GM19372 (cell line): ENCODE results near the gene ZDHHC14.

Experiments
- ATAC-seq: cut with Tn5 transposase; IDR thresholded peaks from one replicate; pipeline ENCODE4 v1.9.1; 2021; ENCODE audit warnings: mild to moderate bottlenecking, low read depth, moderate library complexity; ENCODE audit not compliant: unreplicated experiment

ZDHHC14 gene

DNA sequence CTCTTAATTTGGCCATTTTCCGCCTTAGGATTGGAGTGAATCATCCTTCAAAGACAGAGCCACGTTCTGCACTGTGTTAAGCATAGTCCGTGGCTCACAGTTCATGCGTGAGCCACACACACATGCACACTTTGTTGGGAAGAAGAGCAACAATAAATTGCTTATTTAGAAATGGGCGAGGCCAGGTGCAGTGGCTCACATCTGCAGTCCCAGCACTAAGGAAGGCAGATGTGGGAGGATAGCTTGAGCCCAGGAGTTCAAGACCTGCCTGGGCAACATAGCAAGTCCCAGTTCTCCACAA, 131.3 kb downstream of the ZDHHC14 start:
- no peak for ATAC-seq

DNA sequence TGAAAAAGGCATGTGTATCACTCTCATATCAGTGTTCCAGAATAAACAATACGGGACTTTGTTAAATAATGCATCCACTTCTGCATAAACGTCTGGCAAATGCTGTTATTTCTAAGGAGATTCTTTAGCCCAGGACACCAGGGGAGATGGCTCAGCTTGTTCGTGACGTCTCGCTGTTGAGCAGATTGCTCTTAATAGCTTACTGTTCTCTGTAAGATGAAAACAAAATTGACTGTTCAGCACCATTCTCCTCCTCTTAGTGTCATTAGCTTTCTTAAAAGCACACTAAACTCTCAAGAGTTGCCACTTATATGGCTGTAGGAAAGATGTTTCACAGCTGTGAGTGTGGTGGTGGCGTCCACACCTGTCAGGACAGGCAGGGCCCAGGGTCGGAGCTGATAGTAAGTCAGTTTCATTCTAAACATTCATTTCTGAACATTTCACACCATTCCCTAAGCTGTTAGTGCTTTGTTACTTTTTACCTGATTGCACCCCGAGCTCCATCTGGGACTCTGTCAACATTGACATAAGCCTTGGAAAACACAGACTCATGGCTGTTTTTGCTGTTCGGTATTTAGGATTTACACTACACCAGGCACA, 132.1 kb downstream of the ZDHHC14 start:
- no peak for ATAC-seq

DNA sequence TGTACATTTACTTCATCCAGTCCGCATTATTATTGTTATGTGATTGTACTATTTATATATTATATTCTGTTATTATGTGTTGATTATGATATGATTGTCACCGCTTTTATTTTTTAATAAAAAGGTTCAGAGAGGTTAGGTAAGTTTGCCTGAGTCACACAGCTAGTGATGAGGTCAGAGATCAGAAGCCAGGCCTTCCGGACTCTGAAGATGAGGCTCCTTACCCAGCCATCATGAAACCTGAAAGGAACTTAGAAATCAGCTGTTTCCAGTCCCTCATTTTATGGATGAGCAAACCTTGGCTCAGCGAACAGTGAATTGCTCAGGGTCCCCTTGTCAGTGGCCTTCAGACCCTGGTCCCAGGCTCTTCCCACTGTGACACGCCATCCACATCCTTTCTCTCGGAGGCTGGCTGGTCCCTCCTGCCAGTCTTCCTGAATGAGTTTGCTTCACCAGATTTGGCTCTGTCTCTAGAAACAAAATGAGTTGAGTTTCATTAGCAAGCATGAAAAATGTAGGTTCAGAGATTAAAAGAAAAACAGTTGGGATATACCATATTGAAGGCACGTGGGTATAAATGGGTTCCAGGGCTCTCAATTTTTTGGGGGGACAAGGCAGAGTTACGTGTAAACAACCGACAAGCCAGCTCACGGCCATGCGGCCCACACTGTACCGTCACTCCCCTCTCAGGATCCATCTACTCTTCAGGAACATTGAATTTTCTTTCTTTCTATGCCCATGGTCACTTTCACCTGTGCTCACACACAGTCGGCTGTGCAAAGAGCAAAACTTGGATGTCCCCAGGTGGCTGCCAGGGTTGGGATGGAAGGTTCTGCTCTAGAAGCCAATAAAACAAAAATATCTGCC, 132.9 kb downstream of the ZDHHC14 start:
- no peak for ATAC-seq

DNA sequence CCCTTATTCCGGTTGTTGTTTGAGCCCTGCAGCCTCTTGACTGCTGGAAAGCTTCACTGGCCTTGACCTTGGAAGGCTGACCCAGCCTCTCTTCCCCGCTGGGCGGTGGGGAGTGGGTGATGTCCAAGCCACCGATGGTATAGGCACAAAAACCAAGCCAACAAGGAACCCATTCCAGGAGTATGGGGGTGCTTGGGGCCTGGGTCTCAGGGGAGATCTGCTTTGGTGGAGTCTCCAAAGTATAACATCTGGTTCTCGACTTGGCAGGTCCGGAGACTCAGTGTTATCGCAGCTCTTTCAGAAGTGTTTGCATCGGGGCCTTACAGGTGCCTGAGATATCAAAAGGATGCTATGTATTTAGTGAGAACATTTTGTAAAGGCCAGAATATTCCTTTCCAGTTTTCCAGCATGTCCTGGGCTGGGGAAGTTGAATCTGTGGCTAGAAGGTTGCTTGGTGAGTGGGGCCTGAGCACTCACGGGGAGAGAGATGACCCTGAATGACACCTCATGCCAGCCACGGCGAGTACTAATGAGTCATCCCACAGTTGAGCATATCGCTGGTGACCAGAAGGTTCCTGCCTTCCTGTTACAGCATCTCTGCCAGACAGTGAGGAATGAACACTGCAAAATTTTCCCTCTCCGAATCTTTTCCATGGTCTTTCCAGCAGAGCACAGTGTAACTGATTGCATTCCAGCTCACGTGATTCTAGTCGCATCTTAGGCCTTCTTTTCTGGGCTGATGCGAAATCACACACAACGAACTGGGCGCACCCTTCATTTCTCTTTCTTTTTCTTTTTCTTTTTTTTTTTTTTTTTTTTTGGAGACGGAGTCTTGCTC, 133.9 kb downstream of the ZDHHC14 start:
- no peak for ATAC-seq

DNA sequence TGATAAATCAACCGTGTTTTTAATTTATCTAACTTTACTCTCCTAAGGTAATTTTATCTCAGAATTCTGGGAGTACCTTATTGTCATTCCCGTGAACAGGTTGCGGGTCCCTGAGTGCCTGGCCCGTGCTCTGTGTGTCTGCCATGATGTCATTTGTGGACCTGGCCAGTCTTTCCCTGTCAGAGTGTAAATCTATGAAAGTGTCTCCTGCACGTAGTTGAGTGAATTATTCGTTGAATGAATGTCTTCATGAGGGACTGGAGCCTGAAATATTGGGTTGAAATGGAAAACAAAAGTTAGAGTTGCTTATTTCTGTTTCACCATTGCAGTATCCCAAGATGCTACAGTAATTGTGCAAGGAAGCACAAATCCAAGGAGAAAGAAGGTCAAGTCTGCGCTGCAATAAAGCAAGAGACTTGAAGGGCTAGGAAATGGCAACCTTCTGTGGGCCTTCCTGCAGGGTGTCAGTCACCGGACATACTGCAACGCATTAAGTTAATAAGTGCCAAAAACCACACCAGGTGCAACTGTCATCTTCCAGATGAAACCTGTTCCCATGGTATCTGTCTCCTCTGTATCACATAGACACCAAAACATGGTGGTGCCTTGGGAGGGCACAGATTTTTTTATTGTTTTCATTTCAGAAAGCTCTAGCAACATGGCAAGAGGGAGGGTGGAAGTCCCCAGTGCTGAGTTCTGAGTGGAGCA, 135.5 kb downstream of the ZDHHC14 start:
- no peak for ATAC-seq

DNA sequence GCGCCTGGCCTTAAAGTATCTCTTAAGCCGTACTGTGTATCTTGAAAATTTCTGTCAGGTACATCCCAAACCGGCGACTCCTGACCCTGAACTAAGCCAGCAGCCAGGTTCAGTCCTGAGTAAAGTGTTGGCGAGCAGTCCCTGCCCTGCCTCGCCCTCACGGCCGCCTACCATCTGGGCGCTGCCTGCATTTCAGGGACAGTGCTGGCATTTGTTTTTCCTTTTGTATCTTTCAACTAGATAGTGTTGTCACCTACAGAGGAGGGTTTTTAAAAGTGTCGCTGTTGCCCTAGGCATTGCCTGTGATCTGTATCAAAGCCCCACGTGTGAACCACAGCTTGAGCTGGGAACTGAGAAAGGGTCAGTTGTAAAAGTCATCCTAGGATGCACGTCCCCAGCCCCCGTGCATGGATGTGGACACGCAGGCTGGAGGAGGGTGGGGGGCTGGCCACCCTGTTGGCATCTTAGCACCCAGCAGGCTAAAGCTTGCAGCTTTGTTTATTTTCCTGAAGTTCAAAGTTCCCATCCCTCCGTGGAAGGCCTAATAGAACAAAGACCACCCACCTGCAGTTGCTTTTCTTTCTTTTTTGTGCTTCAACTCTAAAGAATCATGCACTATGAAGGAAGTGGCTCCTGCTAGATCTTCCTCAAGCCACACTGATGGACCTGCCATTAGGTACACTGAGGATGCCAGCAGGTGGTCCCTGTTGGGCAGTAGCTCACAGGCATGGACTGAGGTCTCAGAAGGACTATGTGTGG, 136.8 kb downstream of the ZDHHC14 start:
- no peak for ATAC-seq

DNA sequence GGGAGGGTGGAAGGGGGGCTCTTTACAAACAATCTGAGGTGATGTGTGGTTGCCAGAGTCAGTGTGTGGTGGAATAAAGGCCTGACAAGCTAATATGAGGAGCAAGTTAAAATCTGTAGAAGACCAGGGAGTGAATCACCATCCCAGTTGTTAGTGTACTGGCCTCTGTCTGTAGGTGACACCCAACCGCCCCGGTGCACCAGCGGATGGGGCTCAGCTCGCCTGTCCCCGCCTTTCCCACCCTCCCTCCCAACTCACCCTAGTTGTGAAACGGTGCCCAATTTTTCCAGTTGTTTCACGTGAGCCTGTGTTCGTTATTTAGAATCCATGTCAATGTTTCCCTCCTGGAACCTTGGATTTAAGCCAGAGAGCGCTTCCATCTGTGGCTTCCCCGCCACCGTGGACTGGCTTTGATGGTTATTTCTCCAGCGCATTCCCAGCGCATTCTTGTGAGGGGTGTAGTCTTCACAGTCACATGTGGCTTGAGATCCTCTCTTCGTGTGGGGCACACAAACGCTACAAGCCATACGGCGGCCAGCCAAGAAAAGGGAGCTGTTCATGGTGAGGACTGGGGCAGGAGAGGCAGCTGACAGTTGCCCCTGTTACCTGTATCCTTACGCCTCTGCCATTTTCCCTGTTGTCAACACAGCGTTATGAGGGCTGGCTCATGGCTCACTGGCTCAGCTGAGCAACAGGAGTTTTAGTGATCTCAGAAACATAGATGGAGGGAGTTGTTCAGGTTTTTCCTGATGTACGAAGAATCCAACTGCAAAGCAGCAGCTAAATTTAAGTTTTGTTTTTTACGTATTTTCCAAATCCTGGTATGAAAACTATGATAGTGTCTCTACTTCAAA, 137.6 kb downstream of the ZDHHC14 start:
- no peak for ATAC-seq

DNA sequence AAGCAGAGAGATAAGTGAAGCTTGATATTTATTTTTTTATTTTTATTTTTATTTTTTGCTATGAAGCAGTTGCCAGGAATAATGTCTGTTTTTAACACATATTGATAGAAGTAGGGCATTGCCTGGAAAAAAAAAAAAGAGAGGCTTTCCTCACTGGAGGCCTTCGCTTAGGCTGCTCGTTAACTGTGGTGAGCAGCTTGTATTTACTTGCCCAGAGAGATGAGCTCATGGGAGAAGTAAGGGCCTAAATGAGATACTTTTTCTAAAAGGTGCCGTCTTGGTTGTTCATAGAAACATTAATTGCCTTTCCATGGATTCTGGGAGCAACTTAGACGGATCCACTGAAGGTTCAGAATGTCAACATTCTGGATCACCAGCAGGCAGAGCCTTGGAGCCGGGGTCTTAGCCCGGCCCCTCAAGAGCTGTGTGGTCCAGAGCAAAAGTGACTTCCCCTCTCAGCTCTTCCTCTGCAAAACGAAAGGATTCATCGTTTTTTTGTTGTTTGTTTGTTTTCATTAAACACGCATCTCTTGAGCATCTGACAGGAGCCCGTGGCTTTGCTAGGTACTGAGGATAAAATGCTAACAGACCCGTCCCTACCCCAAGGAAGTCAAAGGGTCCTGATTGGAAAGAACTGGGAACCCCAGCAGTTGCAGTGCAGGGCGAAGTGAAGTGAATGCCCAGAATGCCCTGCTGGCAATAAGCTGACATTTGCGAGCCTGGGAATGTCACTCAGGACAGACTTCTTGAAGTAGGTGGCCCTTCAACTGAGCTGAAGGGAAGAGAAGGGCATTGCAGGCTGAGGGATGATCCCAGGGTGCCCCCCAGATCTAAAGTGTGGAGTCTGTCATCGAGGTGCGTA, 138.5 kb downstream of the ZDHHC14 start:
- ATAC-seq: no peak

DNA sequence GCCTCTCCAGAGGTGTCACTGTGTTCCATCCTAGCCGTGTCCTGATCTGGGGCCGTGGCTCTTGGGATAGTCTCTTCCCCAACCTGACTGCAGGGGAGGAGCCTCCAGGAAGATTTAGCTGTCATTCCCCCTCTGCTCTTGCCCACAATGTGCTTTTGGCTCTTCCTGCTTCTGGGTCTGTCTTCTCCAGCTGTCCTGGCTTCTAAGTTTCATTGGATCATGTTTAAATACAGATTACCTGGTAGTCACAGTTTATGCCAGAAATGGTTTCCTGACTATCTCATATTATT, 139.1 kb downstream of the ZDHHC14 start:
- ATAC-seq: no peak

DNA sequence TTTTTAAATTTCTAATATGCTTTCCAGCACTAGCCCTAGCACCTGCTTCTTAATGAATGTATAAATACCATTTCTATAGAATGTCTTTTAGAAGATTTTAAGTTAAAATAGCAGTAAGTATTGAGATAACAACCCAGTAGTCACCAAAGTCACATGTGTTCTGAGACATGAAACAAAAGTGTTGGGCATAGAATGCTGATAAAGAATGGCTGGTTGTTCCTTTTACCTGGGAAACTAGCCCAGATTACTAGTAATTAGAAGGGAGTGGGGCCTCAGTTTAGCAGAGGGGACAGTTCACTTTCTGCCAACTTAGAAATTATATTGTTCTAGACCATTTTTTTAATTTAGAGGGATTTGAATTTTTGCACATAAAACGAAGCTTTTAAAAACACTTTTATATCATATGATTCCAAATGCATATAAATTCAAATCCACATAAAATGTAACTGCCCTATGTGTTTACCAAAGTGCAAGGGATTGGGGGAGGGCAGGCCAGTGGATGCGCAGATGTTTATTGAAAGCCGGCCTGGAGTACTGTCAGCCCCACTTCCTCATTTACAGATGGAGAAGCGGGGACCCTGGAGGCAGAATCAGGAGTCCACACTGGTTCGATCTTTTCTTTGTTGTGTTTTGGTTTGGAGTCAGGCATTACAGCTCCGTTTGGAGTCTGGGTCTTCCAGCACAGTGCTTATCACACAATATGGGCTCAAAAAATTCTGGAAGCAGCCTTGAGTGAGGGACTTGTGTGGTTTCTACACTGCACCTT, 139.8 kb downstream of the ZDHHC14 start:
- ATAC-seq: no peak

DNA sequence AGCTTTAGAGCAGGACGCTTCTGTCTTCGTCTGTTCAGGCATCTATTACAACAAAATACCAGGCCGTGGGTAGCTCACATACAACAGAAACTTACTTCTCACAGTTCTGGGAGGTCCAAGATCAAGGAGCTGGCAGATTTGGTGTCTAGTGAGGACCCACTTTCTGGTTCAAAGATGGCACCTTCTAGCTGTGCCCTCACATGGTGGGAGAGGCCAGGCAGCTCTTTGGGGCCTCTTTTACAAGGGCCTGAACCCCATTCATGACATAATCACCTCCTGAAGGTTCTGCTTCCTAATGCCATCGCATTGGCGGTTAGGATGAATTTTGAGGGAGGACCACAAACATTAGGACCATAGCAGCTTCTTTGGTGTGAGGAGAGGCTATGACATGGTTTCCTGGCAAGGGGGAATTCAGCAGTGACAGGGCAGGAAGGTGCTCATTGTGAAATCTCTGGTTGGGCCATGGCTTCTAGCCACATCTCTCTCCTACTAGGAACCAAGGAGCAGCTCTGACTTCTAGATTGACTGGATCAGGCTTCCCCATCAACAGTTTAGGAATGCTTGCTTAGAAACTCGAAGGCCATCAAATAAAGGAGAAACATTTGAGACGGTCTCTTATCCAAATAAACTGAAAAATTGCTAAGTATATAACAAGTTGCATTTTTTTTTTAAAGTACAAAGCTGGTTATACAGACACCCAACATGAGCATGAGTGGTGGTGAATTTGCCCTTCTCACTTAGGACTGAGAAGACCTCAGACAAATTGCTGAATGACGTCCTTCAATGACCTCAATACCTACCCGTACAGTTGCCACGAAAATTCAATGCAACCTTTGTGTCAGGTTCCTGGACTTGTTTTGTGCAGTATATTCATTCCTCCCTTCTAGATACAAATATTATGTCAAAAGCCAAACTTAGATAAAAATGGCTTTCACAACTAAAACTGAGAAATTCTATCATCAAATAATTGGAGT, 140.7 kb downstream of the ZDHHC14 start:
- no peak for ATAC-seq

DNA sequence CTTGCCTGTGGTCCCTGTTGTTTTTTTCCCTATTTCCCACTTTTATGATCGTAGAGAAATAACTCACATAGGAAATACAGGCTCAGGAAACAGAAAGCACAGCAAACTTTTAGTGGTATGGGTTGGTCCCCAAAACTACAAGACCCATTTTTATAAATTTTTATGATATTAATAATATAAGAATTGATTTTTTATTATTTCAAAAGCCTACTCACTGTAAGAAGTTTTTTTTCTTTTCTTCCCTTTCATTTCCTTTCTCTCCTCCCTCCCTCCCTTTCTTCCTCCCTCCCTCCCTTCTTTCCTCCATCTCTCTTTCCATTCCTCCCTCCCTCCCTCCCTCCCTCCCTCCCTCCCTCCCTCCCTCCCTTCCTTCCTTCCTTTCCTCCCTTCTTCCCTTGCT, 141.5 kb downstream of the ZDHHC14 start:
- no peak for ATAC-seq

DNA sequence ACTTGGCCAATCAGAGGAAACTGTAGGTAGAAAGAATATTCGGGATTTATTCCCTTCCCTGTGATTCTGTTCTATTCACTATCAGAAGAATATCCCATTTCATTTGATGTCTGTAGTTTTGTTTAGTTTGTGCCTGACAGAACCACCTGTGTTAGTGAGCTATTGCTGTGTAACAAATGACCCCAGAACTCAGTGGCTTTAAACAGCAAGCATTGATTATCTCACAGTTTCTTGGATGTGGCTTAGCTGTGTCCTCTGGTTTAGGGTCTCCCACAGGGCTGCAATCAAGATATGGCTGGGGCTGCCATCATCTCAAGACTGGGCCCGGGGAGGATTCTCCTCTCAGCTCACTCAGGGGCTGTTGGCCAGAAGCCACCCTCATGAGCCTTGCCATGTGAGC, 143.7 kb downstream of the ZDHHC14 start:
- ATAC-seq: no peak

DNA sequence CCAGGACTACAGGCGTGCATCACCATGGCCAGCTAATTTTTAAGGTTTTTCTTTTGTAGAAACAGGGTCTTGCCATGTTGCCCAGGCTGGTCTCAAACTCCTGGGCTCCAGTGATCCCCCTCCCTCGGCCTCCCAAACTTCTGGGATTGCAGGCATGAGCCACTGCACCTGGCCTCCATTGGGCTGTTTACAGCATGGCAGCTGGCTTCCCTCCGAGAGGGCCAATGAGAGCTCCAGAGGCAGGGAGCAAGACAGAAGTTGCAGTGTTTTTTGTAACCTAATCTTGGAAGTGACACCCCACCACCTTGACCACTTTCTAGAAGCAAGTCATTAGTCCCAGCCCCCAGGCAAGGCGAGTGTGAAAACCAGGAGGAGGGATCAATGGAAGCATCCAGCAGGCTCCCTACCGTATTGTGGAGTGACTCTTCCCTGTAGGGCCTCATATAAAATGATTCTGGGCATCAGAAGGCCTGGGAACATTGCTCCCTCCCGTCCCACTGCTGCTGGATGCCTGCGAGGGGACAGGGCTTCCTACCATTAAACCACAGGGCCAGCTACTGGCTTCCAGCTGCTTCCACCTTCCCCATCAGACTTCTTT, 144.4 kb downstream of the ZDHHC14 start:
- ATAC-seq: no peak

DNA sequence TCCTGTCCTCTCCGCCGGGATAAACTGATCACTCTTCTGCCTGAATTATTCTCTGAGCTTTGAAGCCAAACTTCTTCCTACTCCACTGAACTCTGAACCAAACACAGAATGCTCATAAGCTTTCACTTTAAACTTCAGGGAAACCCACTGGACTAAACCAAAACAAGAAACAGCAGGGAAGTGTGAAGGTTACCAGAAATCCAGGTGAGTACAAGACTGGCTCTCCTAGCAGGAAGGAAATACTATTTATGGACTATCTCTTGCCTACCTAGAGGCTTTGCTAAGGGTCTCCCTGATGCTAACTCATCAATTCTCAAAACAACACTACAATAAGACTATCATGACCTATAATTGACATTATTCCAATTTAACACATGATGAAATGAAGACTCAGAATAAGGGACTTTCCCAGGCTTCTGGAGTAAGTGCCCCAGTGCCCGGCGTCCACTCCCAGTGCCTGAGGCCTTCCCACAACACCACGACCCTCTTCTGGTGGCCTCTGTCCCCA, 145.0 kb downstream of the ZDHHC14 start:
- no peak for ATAC-seq

DNA sequence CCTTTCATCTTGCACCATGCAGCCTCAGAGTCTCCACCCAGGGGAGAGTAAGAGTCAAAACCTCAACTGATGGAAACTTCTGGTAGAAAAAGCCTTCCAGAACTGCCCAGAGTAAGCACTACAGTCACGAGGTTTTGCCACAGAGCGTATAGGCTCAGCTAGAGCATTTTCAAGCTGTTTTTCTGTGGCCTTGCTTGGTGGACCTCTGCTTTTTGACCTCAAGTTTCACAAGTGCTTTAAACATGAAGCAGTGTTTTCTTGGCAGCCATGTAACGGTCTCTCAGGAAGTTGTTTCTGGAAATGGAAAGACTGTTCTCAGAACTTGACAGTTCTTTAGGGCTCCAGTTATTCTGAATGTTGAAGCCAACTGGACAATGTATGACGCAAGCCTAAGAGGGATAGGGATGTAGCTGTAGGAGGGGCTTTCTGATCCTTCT, 146.5 kb downstream of the ZDHHC14 start:
- peak; percentile 99 for ATAC-seq
